H9 (cell line): ENCODE data around the gene SORCS2. TPM values are rescaled to one million over a fixed set of nuclear protein-coding genes. Genes with fewer than 3 reads are reported as not detected.

Experiments
- DNase-seq: peaks from one replicate; pipeline ENCODE4 v3.0.0-alpha.2; 2017
- H2AFZ ChIP-seq: one replicate; pipeline ENCODE4 v1.6.1; 2013; ENCODE audit warnings: mild to moderate bottlenecking, low read length, control low read depth, moderate library complexity
- H2AK5ac ChIP-seq: 2 replicates; pipeline ENCODE4 v1.6.1; 2013; ENCODE audit warnings: low read length, control low read depth, mixed read lengths; ENCODE audit not compliant: insufficient read length
- H2BK120ac ChIP-seq: one replicate; pipeline ENCODE4 v1.6.1; 2013; ENCODE audit warnings: low read depth, mild to moderate bottlenecking, low read length, control low read depth, inconsistent platforms; ENCODE audit not compliant: poor library complexity, severe bottlenecking
- H2BK12ac ChIP-seq: 2 replicates; pipeline ENCODE4 v1.6.1; 2013; ENCODE audit warnings: low read length, control low read depth, mixed read lengths, low read depth; ENCODE audit not compliant: insufficient read length
- H2BK15ac ChIP-seq: 2 replicates; pipeline ENCODE4 v1.6.1; 2013; ENCODE audit warnings: low read depth, low read length, control low read depth
- H2BK20ac ChIP-seq: one replicate; pipeline ENCODE4 v1.6.1; 2013; ENCODE audit warnings: low read depth, mild to moderate bottlenecking, low read length, control low read depth, inconsistent platforms; ENCODE audit not compliant: poor library complexity, severe bottlenecking
- H2BK5ac ChIP-seq: 2 replicates; pipeline ENCODE4 v1.6.1; 2013; ENCODE audit warnings: low read length, control low read depth, mixed read lengths; ENCODE audit not compliant: insufficient read length
- H3K14ac ChIP-seq: 2 replicates; pipeline ENCODE4 v1.6.1; 2013; ENCODE audit warnings: low read length, control low read depth; ENCODE audit not compliant: insufficient read depth
- H3K18ac ChIP-seq: 2 replicates; pipeline ENCODE4 v1.6.1; 2013; ENCODE audit warnings: low read depth, mild to moderate bottlenecking, mixed read lengths, low read length, control low read depth; ENCODE audit not compliant: insufficient read length
- H3K23ac ChIP-seq: 2 replicates; pipeline ENCODE4 v1.6.1; 2013; ENCODE audit warnings: low read length, control low read depth, mixed read lengths, low read depth; ENCODE audit not compliant: insufficient read length
- H3K23me2 ChIP-seq: 2 replicates; pipeline ENCODE4 v1.6.1; 2013; ENCODE audit warnings: low read depth, mild to moderate bottlenecking, mixed read lengths, low read length, control low read depth; ENCODE audit not compliant: insufficient read length, poor library complexity, severe bottlenecking
- H3K27ac ChIP-seq: 2 replicates; pipeline ENCODE4 v1.5.1; 2013; ENCODE audit warnings: low read length, control low read depth, mixed read lengths, low read depth; ENCODE audit not compliant: insufficient read length
- H3K27me3 ChIP-seq: 2 replicates; pipeline ENCODE4 v1.6.1; 2013; ENCODE audit warnings: low read length, control low read depth, inconsistent platforms; ENCODE audit not compliant: insufficient read depth
- H3K4ac ChIP-seq: 2 replicates; pipeline ENCODE4 v1.6.1; 2013; ENCODE audit warnings: low read depth, mild to moderate bottlenecking, control low read depth, inconsistent platforms, low read length, moderate library complexity
- H3K4me1 ChIP-seq: 2 replicates; pipeline ENCODE4 v1.6.1; 2013; ENCODE audit warnings: low read length, control low read depth, inconsistent platforms; ENCODE audit not compliant: insufficient read depth
- H3K4me2 ChIP-seq: 2 replicates; pipeline ENCODE4 v1.6.1; 2013; ENCODE audit warnings: low read length, control low read depth, mixed read lengths; ENCODE audit not compliant: insufficient read length, insufficient read depth
- H3K56ac ChIP-seq: 2 replicates; pipeline ENCODE4 v1.6.1; 2013; ENCODE audit warnings: low read depth, mild to moderate bottlenecking, mixed read lengths, low read length, control low read depth; ENCODE audit not compliant: insufficient read length
- H3K79me1 ChIP-seq: 2 replicates; pipeline ENCODE4 v1.6.1; 2013; ENCODE audit warnings: low read depth, mild to moderate bottlenecking, moderate library complexity, low read length, control low read depth, inconsistent platforms; ENCODE audit not compliant: insufficient read depth, poor library complexity, severe bottlenecking
- H3K79me2 ChIP-seq: 2 replicates; pipeline ENCODE4 v1.6.1; 2013; ENCODE audit warnings: low read length, control low read depth, inconsistent platforms; ENCODE audit not compliant: insufficient read depth
- H3K9ac ChIP-seq: 2 replicates; pipeline ENCODE4 v1.6.1; 2013; ENCODE audit warnings: low read length, control low read depth, mixed read lengths; ENCODE audit not compliant: insufficient read length; ENCODE audit errors: extremely low read depth
- H3K9me3 ChIP-seq: one replicate; pipeline ENCODE4 v1.6.1; 2013; ENCODE audit warnings: low read depth, low read length, inconsistent platforms; ENCODE audit not compliant: control insufficient read depth
- H3T11ph ChIP-seq: one replicate; pipeline ENCODE4 v1.6.1; 2013; ENCODE audit warnings: mild to moderate bottlenecking, low read length, control low read depth, inconsistent platforms
- H4K20me1 ChIP-seq: one replicate; pipeline ENCODE4 v1.6.1; 2013; ENCODE audit not compliant: control insufficient read depth, insufficient read length, insufficient read depth
- H4K5ac ChIP-seq: 2 replicates; pipeline ENCODE4 v1.6.1; 2013; ENCODE audit warnings: low read depth, mild to moderate bottlenecking, mixed read lengths, low read length, control low read depth; ENCODE audit not compliant: insufficient read length
- H4K8ac ChIP-seq: replicated peaks from 2 replicates; pipeline ENCODE4 v1.6.1; 2013; ENCODE audit warnings: low read length, control low read depth, mixed read lengths, low read depth; ENCODE audit not compliant: insufficient read length
- H4K91ac ChIP-seq: 2 replicates; pipeline ENCODE4 v1.6.1; 2013; ENCODE audit warnings: low read depth, mild to moderate bottlenecking, moderate library complexity, mixed read lengths, low read length, control low read depth; ENCODE audit not compliant: insufficient read length
- H3K27ac Mint-ChIP-seq, 3 experiments: 2 replicates in 2 of 3; 3 replicates in 1 of 3; pipeline ENCODE4 v1.8.0; 2020 to 2021; ENCODE audit warnings: mixed read lengths in 3 of 3, mild to moderate bottlenecking in 1 of 3, moderate library complexity in 1 of 3
- H3K27me3 Mint-ChIP-seq: 2 replicates; pipeline ENCODE4 v1.8.0; 2021; ENCODE audit warnings: low read depth, mild to moderate bottlenecking, moderate library complexity, mixed read lengths
- H3K36me3 Mint-ChIP-seq, 3 experiments: 2 replicates in 2 of 3; 3 replicates in 1 of 3; pipeline ENCODE4 v1.8.0; 2020 to 2021; ENCODE audit warnings: low read depth in 3 of 3, mixed read lengths in 3 of 3; ENCODE audit not compliant: insufficient read depth in 1 of 3
- H3K4me1 Mint-ChIP-seq, 2 experiments: 2 replicates each; pipeline ENCODE4 v1.8.0; 2020; ENCODE audit warnings: mixed read lengths in 2 of 2
- H3K4me3 Mint-ChIP-seq, 2 experiments: 2 replicates in 1 of 2; 3 replicates in 1 of 2; pipeline ENCODE4 v1.8.0; 2020 to 2021; ENCODE audit warnings: mild to moderate bottlenecking in 2 of 2, mixed read lengths in 2 of 2, moderate library complexity in 1 of 2
- H3K9me3 Mint-ChIP-seq, 2 experiments: 2 replicates in 1 of 2; 3 replicates in 1 of 2; pipeline ENCODE4 v1.8.0; 2020; ENCODE audit warnings: mild to moderate bottlenecking in 2 of 2, mixed read lengths in 2 of 2, moderate library complexity in 1 of 2
- WGBS: extraction: QIAGEN DNeasy Blood & Tissue Kit; methylation state at CpG from one replicate; pipeline ENCODE4 v1.1.7; 2013; ENCODE audit warnings: missing lambda C conversion rate, low lambda C conversion rate, mixed read lengths; ENCODE audit not compliant: insufficient read length; ENCODE audit errors: extremely low coverage; 5-methylcytosine and 5-hydroxymethylcytosine counted together
- total RNA-seq: library from RNA; stranded (reverse); gene quantifications from 2 replicates; pipeline ENCODE4 v1.2.1, GENCODE V29; 2021
- TF ChIP-seq, protein P1 (sequence below): fragments of 200-600 bp; sonication (generic); conservative IDR thresholded peaks from 3 replicates; pipeline ENCODE4 v1.8.0; 2021; ENCODE audit warnings: antibody characterized with exemption, mild to moderate bottlenecking

Gene SORCS2
- total RNA-seq, 1 experiment from 2014 or later: 0.57 TPM

DNA sequence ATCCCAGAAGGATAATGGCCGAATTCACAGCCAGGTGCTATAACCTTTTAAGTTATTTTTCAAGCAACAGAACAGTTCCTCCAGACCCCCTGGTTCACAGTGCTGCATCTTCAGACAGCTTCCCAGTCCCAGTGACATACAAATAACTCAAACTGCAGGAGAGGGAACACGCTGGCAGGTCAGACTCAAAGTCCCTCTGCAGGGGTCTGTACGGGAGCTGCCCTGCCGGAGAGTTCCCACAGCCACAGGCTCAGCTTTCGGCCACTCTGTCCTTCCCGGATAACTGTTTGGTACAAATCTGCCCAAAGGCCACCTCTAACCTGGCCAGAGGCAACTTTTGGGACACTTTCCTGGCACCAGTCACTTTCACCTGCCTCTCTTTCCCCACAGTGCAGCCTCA lies 517.1 kb downstream of the SORCS2 start:
- no peak overlapping the region for H2BK20ac ChIP-seq
- H3K27me3 ChIP-seq: no peaks in the 10 kb centered on the region
- no peak overlapping the region for H2BK120ac ChIP-seq
- no peak overlapping the region for H2BK12ac ChIP-seq
- 0 out of 7 replicates have a peak overlapping the region, but pooled peaks of 2 of the 3 experiments have one; percentile 12 to 44 for H3K27ac Mint-ChIP-seq
- no peak overlapping the region for H3T11ph ChIP-seq
- TF ChIP-seq, protein P1, sequence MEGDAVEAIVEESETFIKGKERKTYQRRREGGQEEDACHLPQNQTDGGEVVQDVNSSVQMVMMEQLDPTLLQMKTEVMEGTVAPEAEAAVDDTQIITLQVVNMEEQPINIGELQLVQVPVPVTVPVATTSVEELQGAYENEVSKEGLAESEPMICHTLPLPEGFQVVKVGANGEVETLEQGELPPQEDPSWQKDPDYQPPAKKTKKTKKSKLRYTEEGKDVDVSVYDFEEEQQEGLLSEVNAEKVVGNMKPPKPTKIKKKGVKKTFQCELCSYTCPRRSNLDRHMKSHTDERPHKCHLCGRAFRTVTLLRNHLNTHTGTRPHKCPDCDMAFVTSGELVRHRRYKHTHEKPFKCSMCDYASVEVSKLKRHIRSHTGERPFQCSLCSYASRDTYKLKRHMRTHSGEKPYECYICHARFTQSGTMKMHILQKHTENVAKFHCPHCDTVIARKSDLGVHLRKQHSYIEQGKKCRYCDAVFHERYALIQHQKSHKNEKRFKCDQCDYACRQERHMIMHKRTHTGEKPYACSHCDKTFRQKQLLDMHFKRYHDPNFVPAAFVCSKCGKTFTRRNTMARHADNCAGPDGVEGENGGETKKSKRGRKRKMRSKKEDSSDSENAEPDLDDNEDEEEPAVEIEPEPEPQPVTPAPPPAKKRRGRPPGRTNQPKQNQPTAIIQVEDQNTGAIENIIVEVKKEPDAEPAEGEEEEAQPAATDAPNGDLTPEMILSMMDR: no peak
- no peak overlapping the region for H3K27ac ChIP-seq
- no peaks in the 10 kb centered on the region for H3K23me2 ChIP-seq
- no peaks in the 10 kb centered on the region for H3K4me1 ChIP-seq
- H2AK5ac ChIP-seq: no peak overlapping the region
- no peak overlapping the region for H3K14ac ChIP-seq
- H4K91ac ChIP-seq: no peak overlapping the region
- no peaks in the 10 kb centered on the region for H3K79me2 ChIP-seq
- H3K9me3 Mint-ChIP-seq: no peaks in the 10 kb centered on the region
- no peak overlapping the region for H3K4ac ChIP-seq
- no peak overlapping the region for H2BK15ac ChIP-seq
- no peaks in the 10 kb centered on the region for H3K9me3 ChIP-seq
- no peak overlapping the region for H3K18ac ChIP-seq
- H2BK5ac ChIP-seq: no peak overlapping the region
- DNase-seq: no peak
- H3K56ac ChIP-seq: no peak overlapping the region
- WGBS: no CpG with 5 or more reads among the region's 6 CpGs
- no peaks in the 10 kb centered on the region for H3K36me3 Mint-ChIP-seq
- H3K27me3 Mint-ChIP-seq: no peaks in the 10 kb centered on the region; the same call in none of the 2 replicates
- H4K20me1 ChIP-seq: no peaks in the 10 kb centered on the region
- H3K4me3 Mint-ChIP-seq: no peak overlapping the region
- H3K23ac ChIP-seq: no peak overlapping the region
- no peak overlapping the region for H2AFZ ChIP-seq
- peaks cover 2 to 9% of the 10 kb centered on the region in 2 experiments; a peak in 2 of 4 replicates for H3K4me1 Mint-ChIP-seq
- no peak overlapping the region for H4K5ac ChIP-seq
- no peaks in the 10 kb centered on the region for H3K79me1 ChIP-seq
- no peak overlapping the region for H4K8ac ChIP-seq
- no peak overlapping the region for H3K4me2 ChIP-seq
- no peak overlapping the region for H3K9ac ChIP-seq
